IMR-90 (cell line): ENCODE measurements around the gene UBE3B. TPM values are rescaled to one million over a fixed set of nuclear protein-coding genes. Genes with fewer than 3 reads are reported as not detected.

Source experiments
- ATAC-seq: fragments of 200-7000 bp; cut with Tn5 transposase; 2 replicates; pipeline ENCODE4 v1.9.1; 2020; ENCODE audit warnings: low read depth, mild to moderate bottlenecking, moderate library complexity
- BruUV-seq: library from RNA; stranded (reverse); fragments of 400-500 nt; replicated peaks from 2 replicates; lab custom pipeline; 2021; lab: Mats Ljungman, UMichigan
- CTCF ChIA-PET: fragments of 300-600 bp; formaldehyde crosslinking; extraction: SDS; loops from one replicate; lab custom pipeline; 2021; ENCODE audit warnings: antibody characterized with exemption; lab: Yijun Ruan, JAX
- POLR2A ChIA-PET: fragments of 300-600 bp; sonication (Branson Sonifier 250); formaldehyde crosslinking; loops from one replicate; lab custom pipeline; 2022; ENCODE audit warnings: antibody characterized with exemption; ENCODE audit not compliant: unreplicated experiment; lab: Charles Lee
- DNase-seq: peaks from one replicate; pipeline ENCODE4 v3.0.0; 2013
- H2AFZ ChIP-seq: replicated peaks from 2 replicates; pipeline ENCODE3; 2013; ENCODE audit warnings: low read length, mild to moderate bottlenecking; ENCODE audit not compliant: poor library complexity
- H2AK5ac ChIP-seq: 2 replicates; pipeline ENCODE4 v1.6.1; 2013; ENCODE audit warnings: low read depth, low read length, inconsistent platforms
- H2AK9ac ChIP-seq: replicated peaks from 2 replicates; pipeline ENCODE3; 2013; ENCODE audit warnings: mild to moderate bottlenecking, low read depth, low read length, moderate library complexity; ENCODE audit not compliant: poor library complexity
- H2BK120ac ChIP-seq: 2 replicates; pipeline ENCODE4 v1.6.1; 2013; ENCODE audit warnings: low read depth, low read length, inconsistent platforms
- H2BK15ac ChIP-seq: 3 replicates; pipeline ENCODE4 v1.6.1; 2013; ENCODE audit warnings: low read depth, low read length, inconsistent platforms
- H2BK20ac ChIP-seq: 2 replicates; pipeline ENCODE4 v1.6.1; 2013; ENCODE audit warnings: low read depth, mild to moderate bottlenecking, inconsistent platforms, low read length, moderate library complexity
- H2BK5ac ChIP-seq: 2 replicates; pipeline ENCODE4 v1.6.1; 2013; ENCODE audit warnings: mild to moderate bottlenecking, low read depth, low read length, inconsistent platforms; ENCODE audit not compliant: poor library complexity, severe bottlenecking
- H3K14ac ChIP-seq: replicated peaks from 2 replicates; pipeline ENCODE4 v1.6.1; 2013; ENCODE audit warnings: low read depth, low read length, inconsistent platforms
- H3K18ac ChIP-seq: 2 replicates; pipeline ENCODE4 v1.6.1; 2013; ENCODE audit warnings: low read depth, low read length, control low read depth
- H3K23ac ChIP-seq: 2 replicates; pipeline ENCODE4 v1.6.1; 2013; ENCODE audit warnings: low read depth, low read length, inconsistent platforms
- H3K27ac ChIP-seq: 2 replicates; pipeline ENCODE4 v1.5.1; 2013; ENCODE audit warnings: mild to moderate bottlenecking, control low read depth, low read length; ENCODE audit not compliant: insufficient read depth
- H3K27me3 ChIP-seq: 2 replicates; pipeline ENCODE4 v1.6.1; 2013; ENCODE audit warnings: low read length; ENCODE audit not compliant: control insufficient read depth, insufficient read depth
- H3K36me3 ChIP-seq: 2 replicates; pipeline ENCODE4 v1.6.1; 2013; ENCODE audit warnings: low read length, mixed read lengths; ENCODE audit not compliant: control insufficient read depth, insufficient read depth
- H3K4ac ChIP-seq: 2 replicates; pipeline ENCODE4 v1.6.1; 2013; ENCODE audit warnings: low read depth, low read length, inconsistent platforms
- H3K4me1 ChIP-seq: 2 replicates; pipeline ENCODE4 v1.6.1; 2013; ENCODE audit warnings: low read length, mixed read lengths; ENCODE audit not compliant: control insufficient read depth, insufficient read depth
- H3K4me2 ChIP-seq: 2 replicates; pipeline ENCODE4 v1.6.1; 2013; ENCODE audit warnings: low read depth, mild to moderate bottlenecking, control low read depth, low read length, moderate library complexity
- H3K4me3 ChIP-seq: 2 replicates; pipeline ENCODE4 v1.5.1; 2013; ENCODE audit warnings: low read depth, mild to moderate bottlenecking, control low read depth, low read length, moderate library complexity; ENCODE audit not compliant: insufficient read depth
- H3K56ac ChIP-seq: 2 replicates; pipeline ENCODE4 v1.6.1; 2013; ENCODE audit warnings: low read length, inconsistent platforms; ENCODE audit not compliant: insufficient read depth; ENCODE audit errors: extremely low read depth
- H3K79me1 ChIP-seq, 2 experiments: 2 replicates each; pipeline ENCODE4 v1.6.1; 2013; ENCODE audit warnings: low read length in 2 of 2, inconsistent platforms in 1 of 2, low read depth in 1 of 2
- H3K9ac ChIP-seq: 2 replicates; pipeline ENCODE4 v1.6.1; 2013; ENCODE audit warnings: low read depth, low read length, control low read depth
- H3K9me1 ChIP-seq: 2 replicates; pipeline ENCODE4 v1.6.1; 2013; ENCODE audit warnings: low read length, inconsistent platforms; ENCODE audit not compliant: insufficient read depth
- H3K9me3 ChIP-seq: 2 replicates; pipeline ENCODE4 v1.6.1; 2013; ENCODE audit warnings: low read length; ENCODE audit not compliant: control insufficient read depth, insufficient read depth
- H4K20me1 ChIP-seq: 2 replicates; pipeline ENCODE4 v1.6.1; 2013; ENCODE audit warnings: low read length, inconsistent platforms; ENCODE audit not compliant: insufficient read depth
- H4K5ac ChIP-seq: 2 replicates; pipeline ENCODE4 v1.6.1; 2013; ENCODE audit warnings: mild to moderate bottlenecking, low read depth, low read length, control low read depth
- H4K8ac ChIP-seq, 2 experiments: 2 replicates each; pipeline ENCODE4 v1.6.1; 2013; ENCODE audit warnings: low read depth in 2 of 2, low read length in 2 of 2, control low read depth in 1 of 2, inconsistent platforms in 1 of 2
- H4K91ac ChIP-seq: 2 replicates; pipeline ENCODE4 v1.6.1; 2013; ENCODE audit warnings: low read depth, low read length, inconsistent platforms; ENCODE audit not compliant: insufficient read depth
- BHLHE40 ChIP-seq: fragments of 150-350 bp; IDR thresholded peaks from 2 replicates; pipeline ENCODE4 v1.6.1; 2016; ENCODE audit warnings: mild to moderate bottlenecking, low read depth, low read length
- CHD1 ChIP-seq: IDR thresholded peaks from 2 replicates; pipeline ENCODE4 v1.6.1; 2012; ENCODE audit warnings: low read depth, low read length, improper control_type of control experiment
- FOS ChIP-seq: fragments of 150-350 bp; IDR thresholded peaks from 2 replicates; pipeline ENCODE4 v1.6.1; 2016; ENCODE audit warnings: low read depth, low read length
- NFE2L2 ChIP-seq: fragments of 150-350 bp; IDR thresholded peaks from 2 replicates; pipeline ENCODE4 v1.6.1; 2016; ENCODE audit warnings: low read depth, mild to moderate bottlenecking, low read length
- POLR2A ChIP-seq: IDR thresholded peaks from 2 replicates; pipeline ENCODE4 v1.6.1; 2012; ENCODE audit warnings: mild to moderate bottlenecking, low read depth, low read length
- RCOR1 ChIP-seq: IDR thresholded peaks from 2 replicates; pipeline ENCODE4 v1.6.1; 2012; ENCODE audit warnings: mild to moderate bottlenecking, low read length, improper control_type of control experiment; ENCODE audit not compliant: insufficient replicate concordance
- USF2 ChIP-seq: fragments of 150-350 bp; IDR thresholded peaks from 2 replicates; pipeline ENCODE4 v1.6.1; 2017; ENCODE audit warnings: mild to moderate bottlenecking, antibody characterized with exemption, low read length, low read depth
- WGBS, 2 experiments: methylation state at CpG; one replicate each; pipeline versions ENCODE4 v1.1.5 to v1.1.7; 2013; ENCODE audit warnings: missing lambda C conversion rate in 2 of 2; ENCODE audit not compliant: insufficient read length in 1 of 2; ENCODE audit errors: extremely low coverage in 2 of 2; 5-methylcytosine and 5-hydroxymethylcytosine counted together
- dilution Hi-C: fragments of 300-500 bp; cut with HindIII; formaldehyde crosslinking; loops from one replicate; pipeline ENCODE4 v1.14.3; 2018; ENCODE audit warnings: low sequenced_read_pairs; ENCODE audit not compliant: unreplicated experiment
- in situ Hi-C: fragments of 300-500 bp; cut with MboI; formaldehyde crosslinking; loops from 3 replicates; pipeline ENCODE4 v1.14.3; 2019; ENCODE audit warnings: low sequenced_read_pairs, inconsistent platforms, mixed read lengths
- intact Hi-C: fragments of 100-400 bp; cut with micrococcal nuclease; formaldehyde crosslinking; loops from 2 replicates; pipeline ENCODE4 v1.10.0; 2022
- polyA plus RNA-seq, 3 experiments: library from polyadenylated mRNA; depleted of rRNA; stranded (reverse); fragments of >200 nt; gene quantifications; 2 replicates each; pipeline ENCODE4 v1.2.3, GENCODE V29; 2012; ENCODE audit warnings: low replicate concordance in 1 of 3
- total RNA-seq: library from RNA; depleted of rRNA; stranded (reverse); fragments of >200 nt; gene quantifications from 2 replicates; pipeline ENCODE4 v1.2.3, GENCODE V29; 2012
- TF ChIP-seq, protein P1 (sequence below): conservative IDR thresholded peaks from 2 replicates; pipeline ENCODE4 v1.5.1; 2012; ENCODE audit warnings: mild to moderate bottlenecking, low read depth, low read length, improper control_type of control experiment

UBE3B gene
- total and polyA plus RNA-seq, 2 of the 4 experiments (the other 2 are of a cell fraction): 18.8 to 24.9 TPM

DNA sequence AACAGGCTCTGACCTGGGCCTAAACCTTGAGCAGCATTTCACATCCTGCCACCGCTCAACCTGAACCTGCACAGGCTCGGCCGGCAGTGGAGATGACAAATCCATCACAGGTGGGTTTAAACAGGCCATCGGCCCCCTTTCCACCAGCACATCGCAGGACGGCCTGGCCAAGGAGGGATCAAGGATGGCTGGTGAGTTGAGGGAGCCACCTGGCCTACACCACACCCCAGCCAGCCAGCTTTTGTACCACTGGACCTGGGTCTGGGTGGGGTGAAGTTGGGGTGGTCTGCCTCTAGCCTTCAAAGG is 81.7 kb downstream of the UBE3B start:
- Histone ChIP-seq H4K91ac (no peak overlapping the region), H2AFZ (no peak overlapping the region), H2BK5ac (no peak overlapping the region), H3K4me3 (no peak overlapping the region), H2BK120ac (no peak overlapping the region), H3K27ac (no peak overlapping the region), H4K5ac (no peak overlapping the region), H3K9me1 (no peaks in the 10 kb centered on the region), H4K20me1 (no peaks in the 10 kb centered on the region), H3K23ac (no peak overlapping the region), H3K4me1 (no peaks in the 10 kb centered on the region), H3K36me3 (no peaks in the 10 kb centered on the region), H3K4me2 (no peak overlapping the region), H3K4ac (no peak overlapping the region), H2AK5ac (no peak overlapping the region), H3K9ac (no peak overlapping the region), H3K27me3 (peaks cover 4% of the 10 kb centered on the region; the same call in 1 of the 2 replicates), H3K14ac (no peak overlapping the region), H3K56ac (no peak overlapping the region), H2AK9ac (no peak overlapping the region), H2BK15ac (no peak overlapping the region), H3K18ac (no peak overlapping the region), H4K8ac (no peak overlapping the region), H2BK20ac (no peak overlapping the region), H3K9me3 (0 out of 2 replicates have a peak, but pooled peaks cover 2% of the 10 kb centered on the region), H3K79me1 (no peaks in the 10 kb centered on the region)
- ChIA-PET POLR2A (no interaction called here), CTCF (interaction anchor here (1.4 kb wide), 1 partner anchor 14 kb away, joined by 3 read pairs; no protein-coding TSS in a partner anchor)
- intact Hi-C loops (no loop called here), in situ Hi-C loops (no loop called here), dilution Hi-C loops (no loop called here)
- WGBS, 2 experiments: no CpG with 5 or more reads among the region's 6 CpGs
- BruUV-seq: no TSS peak
- TF ChIP-seq RCOR1 (no peak), BHLHE40 (no peak), POLR2A (no peak), FOS (no peak), CHD1 (no peak), USF2 (no peak), NFE2L2 (no peak)
- TF ChIP-seq, protein P1, sequence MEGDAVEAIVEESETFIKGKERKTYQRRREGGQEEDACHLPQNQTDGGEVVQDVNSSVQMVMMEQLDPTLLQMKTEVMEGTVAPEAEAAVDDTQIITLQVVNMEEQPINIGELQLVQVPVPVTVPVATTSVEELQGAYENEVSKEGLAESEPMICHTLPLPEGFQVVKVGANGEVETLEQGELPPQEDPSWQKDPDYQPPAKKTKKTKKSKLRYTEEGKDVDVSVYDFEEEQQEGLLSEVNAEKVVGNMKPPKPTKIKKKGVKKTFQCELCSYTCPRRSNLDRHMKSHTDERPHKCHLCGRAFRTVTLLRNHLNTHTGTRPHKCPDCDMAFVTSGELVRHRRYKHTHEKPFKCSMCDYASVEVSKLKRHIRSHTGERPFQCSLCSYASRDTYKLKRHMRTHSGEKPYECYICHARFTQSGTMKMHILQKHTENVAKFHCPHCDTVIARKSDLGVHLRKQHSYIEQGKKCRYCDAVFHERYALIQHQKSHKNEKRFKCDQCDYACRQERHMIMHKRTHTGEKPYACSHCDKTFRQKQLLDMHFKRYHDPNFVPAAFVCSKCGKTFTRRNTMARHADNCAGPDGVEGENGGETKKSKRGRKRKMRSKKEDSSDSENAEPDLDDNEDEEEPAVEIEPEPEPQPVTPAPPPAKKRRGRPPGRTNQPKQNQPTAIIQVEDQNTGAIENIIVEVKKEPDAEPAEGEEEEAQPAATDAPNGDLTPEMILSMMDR: no peak
- ATAC-seq (no peak), DNase-seq (no peak)
